SK-N-MC (cell line): ENCODE results near the gene BATF2.

Experiments
- EZH2 ChIP-seq: fragments of 200-600 bp; sonication (generic); IDR thresholded peaks from one replicate; pipeline ENCODE4 v1.6.1; 2017; ENCODE audit warnings: antibody characterized with exemption
- POLR2AphosphoS5 ChIP-seq: IDR thresholded peaks from 2 replicates; pipeline ENCODE4 v1.6.1; 2012; ENCODE audit warnings: mild to moderate bottlenecking, low read depth, low read length, borderline replicate concordance

- TF ChIP-seq EZH2 = no peak
- TF ChIP-seq POLR2AphosphoS5 = no peak
Observed at GRCh38 chr11:64960719-64961118, 36.1 kb downstream of the BATF2 start.
